ENCODE measurements around the gene IP6K1.

GRCh38 chr3:49804141-49805041, 18.0 kb upstream of the IP6K1 start:
- TF ChIP-seq CTCF (conservative IDR thresholded peaks at IDR 0.05) (no peak), ZFX (IDR thresholded peaks at IDR 0.05) (no peak)
